HG02571 (cell line): Measurements from ENCODE around the gene GRIK2.

Source experiments
- ATAC-seq: cut with Tn5 transposase; IDR thresholded peaks from one replicate; pipeline ENCODE4 v1.9.1; 2021; ENCODE audit warnings: mild to moderate bottlenecking, moderate library complexity; ENCODE audit not compliant: unreplicated experiment

Gene GRIK2

GRCh38 chr6:101399616-101400162, 6.2 kb downstream of the GRIK2 start:
- no peak for ATAC-seq

GRCh38 chr6:101400326-101401135, 7.0 kb downstream of the GRIK2 start:
- no peak for ATAC-seq

- ATAC-seq: no peak
Measured at GRCh38 chr6:101401171-101401570, 7.7 kb downstream of the GRIK2 start.

- ATAC-seq: no peak
Measured at GRCh38 chr6:101401792-101402621, 8.5 kb downstream of the GRIK2 start.

- ATAC-seq: no peak
Measured at GRCh38 chr6:101402622-101403031, 9.1 kb downstream of the GRIK2 start.

- ATAC-seq: no peak
Measured at GRCh38 chr6:101403216-101403945, 9.9 kb downstream of the GRIK2 start.

GRCh38 chr6:101404775-101405174, 11.3 kb downstream of the GRIK2 start:
- no peak for ATAC-seq

GRCh38 chr6:101413773-101414172, 20.3 kb downstream of the GRIK2 start:
- no peak for ATAC-seq

GRCh38 chr6:101417900-101418299, 24.4 kb downstream of the GRIK2 start:
- no peak for ATAC-seq

- ATAC-seq: no peak
Measured at GRCh38 chr6:101422251-101422650, 28.7 kb downstream of the GRIK2 start.

GRCh38 chr6:101422811-101423210, 29.3 kb downstream of the GRIK2 start:
- no peak for ATAC-seq

- no peak for ATAC-seq
Measured at GRCh38 chr6:101429270-101429669, 35.8 kb downstream of the GRIK2 start.

GRCh38 chr6:101429845-101430244, 36.3 kb downstream of the GRIK2 start:
- ATAC-seq: no peak

GRCh38 chr6:101433141-101433540, 39.6 kb downstream of the GRIK2 start:
- no peak for ATAC-seq

- no peak for ATAC-seq
Measured at GRCh38 chr6:101434601-101435000, 41.1 kb downstream of the GRIK2 start.

- no peak for ATAC-seq
Measured at GRCh38 chr6:101435038-101435437, 41.5 kb downstream of the GRIK2 start.

- ATAC-seq: no peak
Measured at GRCh38 chr6:101439790-101440189, 46.3 kb downstream of the GRIK2 start.

- ATAC-seq: no peak
Measured at GRCh38 chr6:101443315-101443714, 49.8 kb downstream of the GRIK2 start.

- ATAC-seq: no peak
Measured at GRCh38 chr6:101444717-101445116, 51.2 kb downstream of the GRIK2 start.

GRCh38 chr6:101445527-101445926, 52.0 kb downstream of the GRIK2 start:
- no peak for ATAC-seq

- ATAC-seq: no peak
Measured at GRCh38 chr6:101450901-101451300, 57.4 kb downstream of the GRIK2 start.
